CD14-positive monocyte (primary cell): ENCODE results near the gene SPTBN1. TPM values are rescaled to one million over a fixed set of nuclear protein-coding genes. Genes with fewer than 3 reads are reported as not detected.

ENCODE experiments used
- DNase-seq, 3 donors: peaks; one replicate each; pipeline ENCODE4 v3.0.0-alpha.2; 2011 to 2022
- H2AFZ ChIP-seq: 2 replicates; pipeline ENCODE4 v1.6.0; 2012; ENCODE audit warnings: mild to moderate bottlenecking, low read depth, low read length, inconsistent platforms; ENCODE audit not compliant: insufficient read depth, poor library complexity, severe bottlenecking
- H3K27ac ChIP-seq, 2 donors: 1 replicate in 1 of 2; 2 replicates in 1 of 2; pipeline ENCODE4 v1.5.1; 2012 to 2013; ENCODE audit warnings: low read length in 2 of 2, control low read depth in 1 of 2, inconsistent platforms in 1 of 2, low read depth in 1 of 2, mild to moderate bottlenecking in 1 of 2
- H3K27me3 ChIP-seq, 2 donors: one replicate each; pipeline versions ENCODE4 v1.6.0 to v1.6.1; 2011 to 2013; ENCODE audit warnings: low read length in 2 of 2; ENCODE audit not compliant: control insufficient read depth in 2 of 2, insufficient read depth in 2 of 2
- H3K36me3 ChIP-seq, 2 donors: replicated peaks in 1 of 2; 1 replicate in 1 of 2; 2 replicates in 1 of 2; pipeline versions ENCODE4 v1.5.1 to v1.6.1; 2012 to 2013; ENCODE audit warnings: low read length in 2 of 2, control low read depth in 1 of 2, inconsistent platforms in 1 of 2, mild to moderate bottlenecking in 1 of 2; ENCODE audit not compliant: insufficient read depth in 2 of 2, control insufficient read depth in 1 of 2
- H3K4me1 ChIP-seq, 2 donors: 1 replicate in 1 of 2; 2 replicates in 1 of 2; pipeline versions ENCODE4 v1.5.1 to v1.6.1; 2012 to 2013; ENCODE audit warnings: low read length in 2 of 2, control low read depth in 1 of 2, inconsistent platforms in 1 of 2, mild to moderate bottlenecking in 1 of 2, moderate library complexity in 1 of 2; ENCODE audit not compliant: insufficient read depth in 2 of 2, control insufficient read depth in 1 of 2
- H3K4me2 ChIP-seq: replicated peaks from 2 replicates; pipeline ENCODE3; 2012; ENCODE audit warnings: low read length, moderate library complexity, mild to moderate bottlenecking; ENCODE audit not compliant: poor library complexity, severe bottlenecking; ENCODE audit errors: extremely low read depth
- H3K4me3 ChIP-seq, 3 experiments: fragments of 200-600 bp in 1 of 3; sonication (generic) in 1 of 3; replicated peaks in 1 of 3; 1 replicate in 2 of 3; 2 replicates in 1 of 3; pipeline ENCODE4 v1.5.1; 2011 to 2013; ENCODE audit warnings: low read length in 3 of 3, mild to moderate bottlenecking in 3 of 3, control low read depth in 2 of 3, low read depth in 2 of 3, inconsistent platforms in 1 of 3, moderate library complexity in 1 of 3
- H3K79me2 ChIP-seq: 2 replicates; pipeline ENCODE4 v1.6.0; 2012; ENCODE audit warnings: mild to moderate bottlenecking, control low read depth, inconsistent platforms, low read length, moderate library complexity; ENCODE audit not compliant: insufficient read depth
- H3K9ac ChIP-seq: 2 replicates; pipeline ENCODE4 v1.6.0; 2017; ENCODE audit warnings: low read length, mild to moderate bottlenecking; ENCODE audit not compliant: insufficient read depth, poor library complexity, severe bottlenecking
- H3K9me3 ChIP-seq, 2 donors: replicated peaks in 1 of 2; 1 replicate in 1 of 2; 2 replicates in 1 of 2; pipeline versions ENCODE4 v1.5.1 to v1.6.1; 2012 to 2013; ENCODE audit warnings: low read length in 2 of 2, control low read depth in 1 of 2; ENCODE audit not compliant: control insufficient read depth in 1 of 2, insufficient read depth in 1 of 2
- H4K20me1 ChIP-seq: 2 replicates; pipeline ENCODE4 v1.6.0; 2012; ENCODE audit warnings: mild to moderate bottlenecking, low read length, control low read depth, moderate library complexity; ENCODE audit not compliant: insufficient read depth
- H3K27ac Mint-ChIP-seq, 7 donors: one replicate each; pipeline ENCODE4 v1.8.0; 2020; ENCODE audit warnings: mild to moderate bottlenecking in 7 of 7, mixed read lengths in 7 of 7, moderate library complexity in 6 of 7, inconsistent platforms in 2 of 7
- H3K27me3 Mint-ChIP-seq, 3 donors: one replicate each; pipeline ENCODE4 v1.8.0; 2021 to 2022; ENCODE audit warnings: low read depth in 3 of 3, mild to moderate bottlenecking in 3 of 3, mixed read lengths in 3 of 3, moderate library complexity in 3 of 3, inconsistent platforms in 1 of 3
- H3K36me3 Mint-ChIP-seq, 2 donors: one replicate each; pipeline ENCODE4 v1.8.0; 2020; ENCODE audit warnings: mixed read lengths in 2 of 2, inconsistent platforms in 1 of 2, mild to moderate bottlenecking in 1 of 2
- H3K4me1 Mint-ChIP-seq: one replicate; pipeline ENCODE4 v1.8.0; 2020; ENCODE audit warnings: mild to moderate bottlenecking, mixed read lengths
- H3K4me3 Mint-ChIP-seq, 2 donors: one replicate each; pipeline ENCODE4 v1.8.0; 2020; ENCODE audit warnings: mild to moderate bottlenecking in 2 of 2, mixed read lengths in 2 of 2, moderate library complexity in 1 of 2
- H3K9me3 Mint-ChIP-seq, 7 donors: one replicate each; pipeline ENCODE4 v1.8.0; 2020 to 2022; ENCODE audit warnings: mixed read lengths in 7 of 7, mild to moderate bottlenecking in 6 of 7, moderate library complexity in 6 of 7, inconsistent platforms in 2 of 7
- WGBS: methylation state at CpG from one replicate; pipeline ENCODE4 v1.1.5; 2013; ENCODE audit warnings: missing lambda C conversion rate; ENCODE audit not compliant: insufficient coverage; 5-methylcytosine and 5-hydroxymethylcytosine counted together
- intact Hi-C, 2 donors: fragments of 100-400 bp; cut with micrococcal nuclease; formaldehyde crosslinking; loops; one replicate each; pipeline versions ENCODE4 v1.15.0 to v1.15.1; 2023
- polyA plus RNA-seq, 3 donors: library from polyadenylated mRNA; depleted of rRNA in 1 of 3; unstranded in 2 of 3; stranded (reverse) in 1 of 3; fragments of 300-500 nt in 2 of 3; fragments of >200 nt in 1 of 3; fragmentation: Illumina TruSeq in 2 of 3; gene quantifications; 1 replicate in 2 of 3; 2 replicates in 1 of 3; pipeline ENCODE4 v1.2.3, GENCODE V29; 2012 to 2021
- TF ChIP-seq, protein P1 (sequence below): fragments of 200-600 bp; IDR thresholded peaks from one replicate; pipeline ENCODE4 v1.8.0; 2022; ENCODE audit warnings: antibody characterized with exemption, mild to moderate bottlenecking

SPTBN1 gene
- polyA plus RNA-seq, 3 donors: 0.79 to 2.8 (median 1.7) TPM

DNA sequence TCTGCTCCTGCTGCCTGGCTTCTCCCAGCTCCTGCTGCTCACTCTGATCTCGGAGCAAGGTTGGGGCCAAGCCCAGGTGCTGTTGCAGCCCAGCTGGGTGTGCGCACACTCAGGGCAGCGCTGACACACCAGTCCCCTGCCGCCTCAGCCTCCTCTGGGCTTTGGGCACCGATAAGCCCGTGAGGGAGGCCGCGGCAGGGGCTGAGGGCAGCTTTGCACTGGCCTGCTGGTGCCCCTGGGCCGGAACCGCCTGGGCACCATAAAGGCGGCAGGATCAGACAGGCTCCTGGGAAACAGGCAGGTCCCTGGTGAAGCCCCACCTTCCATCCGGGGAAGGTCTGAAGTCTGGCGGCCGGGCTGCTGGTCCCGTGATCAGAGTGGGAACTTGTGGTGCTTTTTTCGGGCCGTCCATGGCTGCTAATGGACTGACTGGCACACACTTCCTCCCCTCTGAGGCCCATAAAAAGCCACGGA is 253.2 kb downstream of the SPTBN1 start:
- Mint-ChIP-seq H3K4me3 (peak overlapping the region; percentile 78 to 93), H3K36me3 (peaks cover 0 to 10% of the 10 kb centered on the region in 2 donors)
- intact Hi-C loops: loop anchor here (5.0 kb wide), 2 partner anchors 42 to 187 kb away; no protein-coding TSS in a partner anchor

DNA sequence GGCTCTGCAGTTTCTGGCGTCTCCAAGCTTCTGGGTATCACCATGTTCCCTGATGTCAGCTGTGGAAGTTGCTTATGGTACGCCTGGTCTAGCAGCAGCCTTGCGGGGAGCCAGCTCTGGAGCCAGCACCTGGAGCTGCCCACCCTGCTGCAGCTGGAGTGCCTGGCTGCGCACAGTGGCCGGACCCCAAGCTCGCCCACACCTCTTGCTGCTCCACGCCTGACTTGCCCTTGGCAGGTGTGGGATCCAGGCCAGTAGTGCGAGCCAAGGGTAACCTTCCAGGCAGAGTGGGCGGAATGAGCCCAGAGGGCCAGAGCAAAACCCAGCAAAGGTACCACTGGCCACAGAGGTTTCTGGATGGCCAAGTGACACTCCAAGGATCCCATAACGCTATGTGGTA is 254.1 kb downstream of the SPTBN1 start:
- Mint-ChIP-seq H3K36me3 (peaks cover 0 to 10% of the 10 kb centered on the region in 2 donors), H3K4me1 (peaks cover 15% of the 10 kb centered on the region), H3K27me3 (peaks cover 30 to 37% (median 33%) of the 10 kb centered on the region in 3 donors), H3K9me3 (peaks cover 0 to 6% (median 0%) of the 10 kb centered on the region in 7 donors), H3K27ac (no peak overlapping the region), H3K4me3 (peak overlapping the region in 1 of 2 donors; percentile 93)
- no peaks in the 10 kb centered on the region for H3K9me3 ChIP-seq
- no peaks in the 10 kb centered on the region for H4K20me1 ChIP-seq
- no peak overlapping the region for H3K4me2 ChIP-seq
- peaks cover 11 to 28% of the 10 kb centered on the region in 2 donors for H3K27me3 ChIP-seq
- 99% methylated on average over 9 of the region's 10 CpGs for WGBS
- peaks cover 11 to 15% of the 10 kb centered on the region in 2 donors for H3K4me1 ChIP-seq
- DNase-seq: no peak
- no peaks in the 10 kb centered on the region for H3K36me3 ChIP-seq
- H3K9ac ChIP-seq: no peak overlapping the region
- H3K79me2 ChIP-seq: no peaks in the 10 kb centered on the region
- TF ChIP-seq, protein P1, sequence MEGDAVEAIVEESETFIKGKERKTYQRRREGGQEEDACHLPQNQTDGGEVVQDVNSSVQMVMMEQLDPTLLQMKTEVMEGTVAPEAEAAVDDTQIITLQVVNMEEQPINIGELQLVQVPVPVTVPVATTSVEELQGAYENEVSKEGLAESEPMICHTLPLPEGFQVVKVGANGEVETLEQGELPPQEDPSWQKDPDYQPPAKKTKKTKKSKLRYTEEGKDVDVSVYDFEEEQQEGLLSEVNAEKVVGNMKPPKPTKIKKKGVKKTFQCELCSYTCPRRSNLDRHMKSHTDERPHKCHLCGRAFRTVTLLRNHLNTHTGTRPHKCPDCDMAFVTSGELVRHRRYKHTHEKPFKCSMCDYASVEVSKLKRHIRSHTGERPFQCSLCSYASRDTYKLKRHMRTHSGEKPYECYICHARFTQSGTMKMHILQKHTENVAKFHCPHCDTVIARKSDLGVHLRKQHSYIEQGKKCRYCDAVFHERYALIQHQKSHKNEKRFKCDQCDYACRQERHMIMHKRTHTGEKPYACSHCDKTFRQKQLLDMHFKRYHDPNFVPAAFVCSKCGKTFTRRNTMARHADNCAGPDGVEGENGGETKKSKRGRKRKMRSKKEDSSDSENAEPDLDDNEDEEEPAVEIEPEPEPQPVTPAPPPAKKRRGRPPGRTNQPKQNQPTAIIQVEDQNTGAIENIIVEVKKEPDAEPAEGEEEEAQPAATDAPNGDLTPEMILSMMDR: no peak
- H3K27ac ChIP-seq: no peak overlapping the region
- H3K4me3 ChIP-seq: no peak overlapping the region
- intact Hi-C loops: no loop called here
- H2AFZ ChIP-seq: no peak overlapping the region

More for the DNA sequence above, 253.2 kb downstream of the SPTBN1 start:
- TF ChIP-seq, protein P1: no peak
- H4K20me1 ChIP-seq: no peaks in the 10 kb centered on the region
- Mint-ChIP-seq H3K27me3 (peaks cover 30 to 37% (median 33%) of the 10 kb centered on the region in 3 donors), H3K4me1 (peaks cover 15% of the 10 kb centered on the region), H3K9me3 (peaks cover 0 to 6% (median 0%) of the 10 kb centered on the region in 7 donors), H3K27ac (no peak overlapping the region)
- H2AFZ ChIP-seq: peak overlapping the region; percentile 97
- peak in 2 of 3 donors; percentile 16 to 31 for DNase-seq
- no peaks in the 10 kb centered on the region for H3K79me2 ChIP-seq
- H3K4me1 ChIP-seq: peaks cover 11 to 15% of the 10 kb centered on the region in 2 donors
- H3K9me3 ChIP-seq: no peaks in the 10 kb centered on the region
- no peaks in the 10 kb centered on the region for H3K36me3 ChIP-seq
- H3K27ac ChIP-seq: no peak overlapping the region
- peak overlapping the region; percentile 14 to 76 (median 39) for H3K4me3 ChIP-seq
- peaks cover 11 to 28% of the 10 kb centered on the region in 2 donors for H3K27me3 ChIP-seq
- H3K4me2 ChIP-seq: peak overlapping the region; percentile 89
- WGBS: 33% methylated on average over 18 of the region's 18 CpGs
- H3K9ac ChIP-seq: peak overlapping the region; percentile 59
